Kidney tubule cell (primary cell): ENCODE data around the gene BCL7C.
"Not testable (repeated sequence)": the region's sequence is repeated elsewhere in the genome, so short reads cannot be mapped to it uniquely, and the experiment has no call there.

ENCODE experiments used
- DNase-seq: peaks from one replicate; pipeline ENCODE4 v3.0.0-alpha.2; 2018; ENCODE audit warnings: low spot score

The BCL7C gene

DNA sequence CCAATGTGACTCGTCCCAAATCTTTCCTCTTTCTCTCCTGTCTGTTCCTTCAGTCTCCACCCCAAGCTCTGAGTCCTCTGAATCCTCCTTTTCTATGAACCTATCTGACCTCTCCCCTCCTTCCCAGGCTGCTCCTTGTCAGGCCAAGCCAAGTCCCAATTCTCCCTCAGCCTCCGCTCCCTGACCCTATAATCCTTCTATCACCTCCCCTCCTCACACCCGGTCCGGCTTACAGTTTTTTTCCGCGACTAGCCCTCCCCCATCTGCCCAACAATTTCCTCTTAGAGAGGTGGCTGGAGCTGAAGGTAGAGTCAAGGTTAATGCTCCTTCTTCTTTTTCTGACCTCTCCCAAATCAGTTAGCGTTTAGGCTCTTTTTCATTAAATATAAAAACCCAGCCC is 33.1 kb downstream of the BCL7C start:
- DNase-seq: not testable (repeated sequence)

DNA sequence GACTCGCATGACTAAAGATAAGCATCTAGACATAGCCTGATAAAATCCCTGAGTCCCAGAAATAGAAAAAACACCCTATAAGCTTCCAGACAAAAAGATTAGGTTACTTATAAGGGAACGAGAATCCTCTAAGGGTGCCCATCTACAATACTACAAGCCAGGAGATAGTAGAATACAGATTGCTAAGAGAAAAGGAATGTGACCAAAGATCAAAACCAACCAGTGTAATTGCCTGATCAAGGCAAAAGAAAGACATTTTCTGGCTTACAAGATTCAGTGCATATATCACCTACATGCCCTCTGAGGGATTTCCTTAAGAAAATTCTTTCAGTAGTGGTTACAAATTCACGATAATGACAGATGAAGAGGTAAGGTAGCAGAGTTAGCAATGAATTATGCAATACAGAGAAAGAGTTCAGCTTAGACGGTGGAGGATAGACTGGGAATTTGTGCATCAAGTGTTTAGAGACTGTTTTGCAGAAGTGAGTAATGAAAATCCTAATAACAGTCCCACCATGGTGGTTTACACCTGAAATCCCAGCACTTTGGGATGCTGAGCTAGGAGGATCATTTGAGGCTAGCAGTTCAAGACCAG is 35.0 kb downstream of the BCL7C start:
- no peak for DNase-seq

DNA sequence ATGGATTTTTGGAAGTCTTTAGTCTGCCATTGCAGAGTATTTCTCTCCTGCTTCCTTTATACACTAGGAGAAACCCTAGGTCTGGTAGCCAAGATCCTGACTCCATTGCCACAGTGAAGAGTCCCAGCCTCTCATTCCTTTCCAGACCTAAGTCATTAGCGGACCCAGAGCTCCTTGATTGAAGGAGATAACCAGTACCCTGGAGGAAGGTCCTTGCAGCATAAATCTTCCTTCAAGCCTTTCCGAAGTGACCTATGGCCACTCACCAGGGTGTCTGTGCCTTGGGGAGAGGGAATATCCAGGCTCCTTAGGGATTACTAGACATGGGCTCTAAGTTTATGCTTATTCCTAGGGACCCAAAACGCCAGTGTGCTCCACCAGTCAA is 35.8 kb downstream of the BCL7C start:
- DNase-seq: no peak

DNA sequence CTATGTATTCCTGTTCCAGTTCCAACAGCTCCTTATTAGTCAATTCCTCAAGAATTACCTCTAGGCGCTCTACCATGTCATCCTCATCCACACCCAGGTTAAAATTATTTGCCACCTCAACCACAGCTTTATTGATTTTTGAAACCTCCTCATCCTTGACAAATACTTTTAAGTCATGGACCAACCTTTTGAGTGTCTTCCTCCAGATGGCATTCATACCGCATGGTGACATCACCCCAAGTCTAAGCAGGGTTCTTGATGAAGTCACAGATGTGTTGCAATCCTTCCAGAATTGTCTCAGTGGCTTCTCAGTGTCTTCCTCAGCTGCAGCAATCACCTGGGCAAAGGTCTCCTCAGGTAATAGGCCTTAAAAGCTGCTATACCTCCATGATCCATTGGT is 40.1 kb downstream of the BCL7C start:
- DNase-seq: peak; percentile 86

DNA sequence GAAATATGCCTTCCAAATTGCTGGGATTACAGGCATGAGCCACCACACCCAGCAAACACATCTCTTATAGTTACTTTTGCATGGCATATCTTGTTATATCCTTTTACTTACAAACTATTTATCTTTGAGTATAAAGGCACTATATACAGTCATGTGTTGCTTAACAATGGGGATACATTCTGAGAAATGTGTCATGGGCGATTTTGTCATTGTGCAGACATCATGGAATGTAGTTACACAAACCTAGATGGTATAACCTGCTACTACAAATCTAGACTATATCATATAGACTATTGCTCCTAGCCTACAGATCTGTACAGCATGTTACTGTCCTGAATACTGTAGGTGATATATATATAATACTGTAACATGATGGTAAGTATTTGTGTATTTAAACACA is 43.6 kb downstream of the BCL7C start:
- no peak for DNase-seq

DNA sequence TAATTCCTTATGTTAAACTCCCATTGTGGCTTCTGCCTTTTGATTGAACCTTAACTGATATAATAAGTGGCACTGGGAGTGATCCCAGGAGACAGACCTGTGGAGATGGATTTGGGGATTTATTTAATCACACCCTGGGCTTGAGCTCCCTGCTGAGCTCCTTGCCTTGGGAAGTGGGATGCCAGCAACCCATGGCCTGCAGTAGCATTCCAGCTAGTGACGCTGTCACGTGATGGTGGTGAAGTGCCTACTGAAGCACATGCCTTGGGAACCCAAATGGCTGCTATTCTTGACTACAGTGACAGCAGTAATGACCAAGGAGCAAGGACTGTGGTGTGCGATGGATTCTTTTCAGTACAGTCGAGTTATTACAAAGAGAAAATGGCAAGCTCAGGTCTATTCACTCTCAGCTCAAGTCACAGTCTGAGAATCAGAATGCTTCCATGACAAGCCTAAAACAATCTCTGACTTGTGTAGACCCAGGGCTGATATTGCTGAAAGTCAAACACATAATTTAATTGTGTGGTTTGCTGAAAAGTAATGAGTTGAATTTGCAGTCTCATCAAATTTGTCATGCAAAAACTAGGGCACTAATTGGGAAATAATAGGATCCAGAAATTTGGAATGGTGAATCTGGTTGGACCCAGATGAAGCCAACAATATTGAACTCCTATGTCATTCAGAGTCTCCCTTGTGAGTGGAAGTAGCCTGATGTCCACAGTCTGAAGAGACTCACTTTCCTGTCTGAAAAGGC is 47.1 kb downstream of the BCL7C start:
- DNase-seq: no peak

DNA sequence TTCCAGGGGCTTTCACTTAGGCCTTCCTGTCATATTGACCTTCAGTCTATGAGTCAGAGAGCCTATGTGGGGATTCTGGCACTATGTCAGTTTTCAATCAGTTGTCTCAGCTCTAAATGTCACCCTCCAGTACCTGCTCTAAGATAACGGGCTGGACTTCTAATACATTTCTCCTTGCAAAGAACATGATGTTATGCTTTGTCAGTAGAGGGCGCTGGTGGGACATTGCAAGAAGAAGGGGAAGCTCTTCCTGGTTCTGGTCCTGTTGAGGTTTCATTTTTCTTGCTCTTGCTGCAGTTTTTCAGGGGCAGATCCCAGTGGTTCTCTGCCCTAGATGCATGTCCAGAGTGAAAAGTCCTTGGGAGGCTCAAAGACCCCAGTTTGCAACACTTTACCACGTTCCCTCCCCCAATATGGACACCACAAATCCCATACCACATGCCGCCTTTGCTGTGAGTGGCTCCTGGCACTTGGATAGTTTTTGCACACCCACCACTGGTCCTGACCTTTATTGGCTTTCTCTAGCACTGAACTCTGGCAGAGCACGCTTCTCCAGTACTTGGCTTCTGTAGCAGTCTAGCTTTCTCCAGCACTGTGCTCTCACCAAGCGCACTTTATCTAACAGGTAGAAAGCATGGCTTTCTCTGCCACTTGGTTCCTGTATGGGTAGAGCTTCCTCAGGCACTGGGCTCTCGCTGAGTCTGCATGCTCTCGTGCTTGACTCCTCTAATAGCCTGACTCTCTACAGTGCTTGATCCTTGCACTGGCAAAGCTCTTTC is 49.0 kb downstream of the BCL7C start:
- peak; percentile 90 for DNase-seq

DNA sequence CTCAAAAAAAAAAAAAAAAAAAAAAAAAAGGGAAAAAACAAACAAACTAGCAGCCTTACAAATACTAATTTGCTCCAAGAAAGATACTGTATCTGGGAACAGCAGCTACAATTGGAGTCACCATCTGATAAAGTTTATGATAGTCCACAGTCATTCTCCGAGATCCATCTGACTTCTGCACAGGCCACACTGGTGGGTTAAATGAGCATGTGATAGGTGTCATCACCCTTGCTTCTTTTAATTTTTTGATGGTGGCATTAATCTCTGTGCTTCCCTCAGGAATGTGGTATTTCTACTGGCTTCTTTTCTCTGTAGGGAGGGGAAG is 49.6 kb downstream of the BCL7C start:
- no peak for DNase-seq

DNA sequence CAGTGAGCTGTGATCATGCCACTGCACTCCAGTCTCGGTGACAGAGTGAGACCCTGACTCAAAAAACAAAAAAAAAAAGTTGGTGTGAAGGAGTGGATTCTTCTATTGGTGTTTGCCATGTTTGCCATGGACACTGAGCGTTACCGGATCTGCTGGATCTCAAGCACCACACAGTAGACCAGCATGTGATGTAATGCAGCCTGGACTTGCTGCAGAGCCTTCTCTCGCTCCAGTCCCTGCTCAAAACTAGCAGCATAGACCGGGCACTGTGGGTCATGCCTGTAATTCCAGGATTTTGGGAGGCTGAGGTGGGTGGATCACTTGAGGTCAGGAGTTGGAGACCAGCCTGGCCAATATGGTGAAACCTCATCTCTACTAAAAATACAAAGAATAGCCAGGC is 50.4 kb downstream of the BCL7C start:
- no peak for DNase-seq

DNA sequence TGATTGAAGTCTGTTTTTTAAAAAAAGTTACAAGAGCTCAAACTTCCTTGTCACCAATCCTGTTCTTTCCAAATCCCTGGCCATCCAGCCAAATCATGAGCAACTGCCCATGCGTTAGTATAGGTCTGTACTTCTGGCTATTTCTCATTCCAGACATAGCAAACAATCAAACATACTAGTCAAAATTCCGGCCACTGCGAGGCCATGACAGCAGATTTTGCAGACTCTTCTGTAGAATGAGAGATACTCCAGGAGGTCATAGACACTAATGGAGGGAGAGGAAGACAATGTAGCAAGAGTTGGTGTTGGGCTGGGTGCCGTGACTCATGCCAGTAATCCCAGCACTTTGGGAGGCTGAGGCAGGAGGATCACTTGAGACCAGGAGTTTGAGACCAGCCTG is 50.9 kb downstream of the BCL7C start:
- no peak for DNase-seq

DNA sequence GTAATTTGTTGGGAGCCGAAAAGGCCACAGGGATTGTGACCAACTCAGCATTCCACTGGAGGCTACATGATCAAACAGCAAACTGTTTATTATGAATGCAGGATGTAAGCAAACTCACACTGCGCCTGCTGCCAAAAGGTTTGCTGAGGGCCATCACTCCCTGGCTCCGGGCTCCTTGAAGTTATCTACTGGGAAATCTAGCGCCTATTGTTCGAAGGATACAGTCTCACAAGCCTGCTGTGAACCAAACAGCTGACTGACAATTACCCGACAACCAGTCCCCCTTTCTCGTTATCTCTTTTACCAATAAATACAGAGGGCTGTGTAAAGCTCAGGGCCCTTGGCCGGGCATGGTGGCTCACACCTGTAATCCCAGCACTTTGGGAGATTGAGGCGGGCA is 52.5 kb downstream of the BCL7C start:
- no peak for DNase-seq

DNA sequence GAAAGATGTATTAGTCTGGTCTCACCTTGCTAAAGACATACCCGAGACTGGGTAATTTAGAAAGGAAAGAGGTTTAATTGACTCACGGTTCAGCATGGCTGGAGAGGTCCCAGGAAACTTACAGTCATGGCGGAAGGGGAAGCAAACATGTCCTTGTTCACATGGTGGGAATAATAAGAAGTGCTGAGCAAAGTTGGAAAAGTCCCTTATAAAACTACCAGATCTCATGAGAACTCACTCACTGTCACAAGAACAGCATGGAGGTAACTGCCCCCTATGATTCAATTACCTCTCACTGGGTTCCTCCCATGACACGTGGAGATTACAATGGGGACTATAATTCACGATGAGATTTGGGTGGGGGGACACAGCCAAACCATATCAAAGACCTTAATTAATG is 53.3 kb downstream of the BCL7C start:
- no peak for DNase-seq

DNA sequence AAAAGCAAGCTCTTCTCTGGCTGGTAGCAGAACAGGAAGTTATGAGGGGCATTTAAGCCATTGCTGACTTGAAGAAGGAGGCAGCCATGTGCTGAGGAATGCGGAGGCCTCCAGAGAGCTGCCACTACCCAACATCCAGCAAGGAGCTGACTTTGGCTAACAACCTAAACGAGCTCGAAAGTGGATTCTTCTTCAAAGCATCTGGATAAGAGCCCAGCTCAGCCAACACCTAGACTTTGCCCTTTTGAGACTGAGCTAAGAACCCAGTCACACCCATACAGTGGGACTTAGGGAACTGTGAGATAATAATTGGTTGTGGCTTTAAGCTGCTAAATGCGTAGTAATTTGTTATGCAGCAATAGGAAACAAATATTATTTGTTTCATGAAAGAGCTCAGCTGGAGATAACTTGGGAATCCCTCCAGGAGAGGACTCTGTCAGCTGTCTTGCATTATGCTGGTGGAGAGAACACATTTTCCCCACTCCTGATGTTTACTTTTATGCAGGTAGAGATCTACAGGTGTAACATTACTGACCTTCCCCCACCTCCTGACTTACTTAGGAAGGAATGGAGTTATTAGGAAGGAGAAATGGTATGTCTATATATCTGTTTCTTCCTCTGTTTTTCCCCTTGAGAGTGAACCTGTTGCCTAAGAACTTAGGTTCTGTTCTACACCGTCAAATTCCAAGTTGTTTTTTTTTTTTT is 54.2 kb downstream of the BCL7C start:
- no peak for DNase-seq

DNA sequence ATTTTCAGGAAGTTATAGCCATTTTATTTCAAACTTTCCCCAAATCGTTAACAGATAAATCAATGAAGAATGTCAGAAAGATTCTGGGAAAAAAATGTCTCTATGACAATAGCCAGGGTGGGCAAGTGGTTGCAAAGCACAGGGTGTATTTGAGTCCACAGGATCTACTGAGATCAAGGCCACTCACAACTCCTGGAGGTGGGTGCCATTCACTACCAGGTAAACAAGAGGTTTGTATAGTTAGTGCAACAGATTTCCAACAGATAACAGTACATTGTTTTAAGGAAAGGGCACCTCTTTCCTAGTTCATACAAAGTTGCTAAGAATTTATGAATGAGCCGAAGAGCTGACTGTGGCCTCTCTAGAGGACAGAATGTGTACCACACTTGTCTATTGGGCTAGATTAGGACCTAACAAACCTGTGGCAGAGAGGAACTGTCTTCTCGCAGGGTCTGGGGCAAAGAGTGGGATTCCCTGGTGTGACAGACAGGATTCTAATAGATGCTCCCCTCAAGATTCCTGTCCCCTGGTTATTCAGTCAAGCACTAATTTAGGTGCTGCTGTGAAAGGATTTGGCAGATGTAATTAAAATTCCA is 54.9 kb downstream of the BCL7C start:
- no peak for DNase-seq

DNA sequence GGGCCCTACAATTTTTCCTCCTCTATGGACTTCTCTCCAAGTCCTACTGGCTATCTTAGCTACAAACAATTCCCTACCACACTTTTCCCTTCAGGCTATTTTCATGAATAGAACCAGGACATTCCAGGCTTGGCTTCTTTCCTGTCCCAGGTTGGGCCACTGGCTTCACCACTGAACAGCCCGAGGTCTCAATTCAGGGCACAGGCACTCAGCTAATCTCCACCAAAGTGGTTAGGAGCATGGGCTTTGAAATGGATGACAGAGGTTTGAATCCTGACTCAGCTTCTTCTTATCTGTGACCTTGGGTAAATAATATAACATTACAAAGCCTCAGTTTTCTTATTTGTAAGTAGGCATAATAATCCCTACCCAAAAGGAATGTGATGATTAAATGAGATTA is 56.0 kb downstream of the BCL7C start:
- DNase-seq: no peak
